HEK293 (cell line): ENCODE data around the gene PTP4A2.

Experiments
- BCL11A ChIP-seq: fragments of 450-650 bp; formaldehyde crosslinking; IDR thresholded peaks from 2 replicates; pipeline ENCODE4 v1.5.1; 2016; ENCODE audit warnings: low read depth, missing biosample characterization, missing genetic modification characterization
- HOXA7 ChIP-seq: sonication (generic); formaldehyde crosslinking; IDR thresholded peaks from 2 replicates; pipeline ENCODE4 v1.8.1; 2022; ENCODE audit warnings: missing genetic modification reagents, borderline replicate concordance
- HOXC10 ChIP-seq: sonication (generic); formaldehyde crosslinking; IDR thresholded peaks from 2 replicates; pipeline ENCODE4 v1.8.1; 2023; ENCODE audit warnings: mild to moderate bottlenecking, missing genetic modification reagents
- KLF7 ChIP-seq: fragments of 450-650 bp; formaldehyde crosslinking; IDR thresholded peaks from 2 replicates; pipeline ENCODE4 v1.5.1; 2016; ENCODE audit warnings: missing biosample characterization, missing genetic modification characterization, borderline replicate concordance
- MYNN ChIP-seq: fragments of 450-650 bp; formaldehyde crosslinking; IDR thresholded peaks from 2 replicates; pipeline ENCODE4 v1.5.1; 2016; ENCODE audit warnings: missing biosample characterization, missing genetic modification characterization, borderline replicate concordance
- ZBTB21 ChIP-seq: fragments of 450-650 bp; formaldehyde crosslinking; IDR thresholded peaks from 2 replicates; pipeline ENCODE4 v1.5.1; 2017; ENCODE audit warnings: missing biosample characterization, missing genetic modification characterization
- ZNF10 ChIP-seq: fragments of 450-650 bp; formaldehyde crosslinking; IDR thresholded peaks from 2 replicates; pipeline ENCODE4 v1.5.1; 2017; ENCODE audit warnings: missing biosample characterization, missing genetic modification characterization
- ZNF140 ChIP-seq: fragments of 450-650 bp; formaldehyde crosslinking; IDR thresholded peaks from 2 replicates; pipeline ENCODE4 v1.5.1; 2016; ENCODE audit warnings: missing biosample characterization, missing genetic modification characterization
- ZNF157 ChIP-seq: fragments of 450-650 bp; formaldehyde crosslinking; IDR thresholded peaks from 2 replicates; pipeline ENCODE4 v1.5.1; 2016; ENCODE audit warnings: missing biosample characterization, missing genetic modification characterization
- ZNF341 ChIP-seq: fragments of 450-650 bp; formaldehyde crosslinking; IDR thresholded peaks from 2 replicates; pipeline ENCODE4; 2016; ENCODE audit warnings: low read depth, missing biosample characterization, missing genetic modification characterization
- ZNF366 ChIP-seq: fragments of 450-650 bp; formaldehyde crosslinking; conservative IDR thresholded peaks from 2 replicates; pipeline ENCODE4 v1.5.1; 2016; ENCODE audit warnings: missing biosample characterization, missing genetic modification characterization
- ZNF433 ChIP-seq: fragments of 450-650 bp; formaldehyde crosslinking; IDR thresholded peaks from 2 replicates; pipeline ENCODE4 v1.5.1; 2016; ENCODE audit warnings: missing biosample characterization, missing genetic modification characterization, low read depth
- ZNF529 ChIP-seq: fragments of 450-650 bp; formaldehyde crosslinking; IDR thresholded peaks from 2 replicates; pipeline ENCODE4 v1.5.1; 2017; ENCODE audit warnings: missing genetic modification characterization, missing biosample characterization; ENCODE audit not compliant: insufficient replicate concordance
- ZNF548 ChIP-seq: fragments of 450-650 bp; formaldehyde crosslinking; IDR thresholded peaks from 2 replicates; pipeline ENCODE4 v1.5.1; 2016; ENCODE audit warnings: missing biosample characterization, missing genetic modification characterization
- ZNF596 ChIP-seq: fragments of 450-650 bp; IDR thresholded peaks from 2 replicates; pipeline ENCODE4 v1.5.0; 2018; ENCODE audit warnings: missing biosample characterization, mild to moderate bottlenecking, missing genetic modification characterization, moderate library complexity
- ZNF600 ChIP-seq: fragments of 450-650 bp; formaldehyde crosslinking; IDR thresholded peaks from 2 replicates; pipeline ENCODE4 v1.5.1; 2016; ENCODE audit warnings: missing biosample characterization, missing genetic modification characterization
- ZNF629 ChIP-seq: fragments of 450-650 bp; formaldehyde crosslinking; IDR thresholded peaks from 2 replicates; pipeline ENCODE4 v1.5.1; 2017; ENCODE audit warnings: missing biosample characterization, missing genetic modification characterization
- ZNF654 ChIP-seq: fragments of 450-650 bp; formaldehyde crosslinking; IDR thresholded peaks from 2 replicates; pipeline ENCODE4 v1.5.1; 2016; ENCODE audit warnings: low read depth, missing biosample characterization, missing genetic modification characterization
- ZNF701 ChIP-seq: fragments of 450-650 bp; formaldehyde crosslinking; IDR thresholded peaks from 2 replicates; pipeline ENCODE4 v1.5.1; 2016; ENCODE audit warnings: missing biosample characterization, missing genetic modification characterization
- ZNF747 ChIP-seq: fragments of 450-650 bp; formaldehyde crosslinking; IDR thresholded peaks from 2 replicates; pipeline ENCODE4 v1.5.1; 2016; ENCODE audit warnings: missing biosample characterization, missing genetic modification characterization
- ZNF76 ChIP-seq: fragments of 450-650 bp; formaldehyde crosslinking; IDR thresholded peaks from 2 replicates; pipeline ENCODE4; 2016; ENCODE audit warnings: low read depth, missing biosample characterization, missing genetic modification characterization, borderline replicate concordance
- ZNF768 ChIP-seq: fragments of 450-650 bp; formaldehyde crosslinking; IDR thresholded peaks from 2 replicates; pipeline ENCODE4 v1.5.1; 2018; ENCODE audit warnings: missing biosample characterization, mild to moderate bottlenecking, missing genetic modification characterization
- ZNF837 ChIP-seq: fragments of 450-650 bp; formaldehyde crosslinking; IDR thresholded peaks from 2 replicates; pipeline ENCODE4 v1.5.1; 2016; ENCODE audit warnings: missing biosample characterization, missing genetic modification characterization
- ZSCAN30 ChIP-seq: fragments of 450-650 bp; IDR thresholded peaks from 2 replicates; pipeline ENCODE4 v1.5.1; 2018; ENCODE audit warnings: missing biosample characterization, mild to moderate bottlenecking, missing genetic modification characterization, moderate library complexity
- TF ChIP-seq, protein P1 (sequence below): fragments of 450-650 bp; formaldehyde crosslinking; IDR thresholded peaks from 2 replicates; pipeline ENCODE4 v1.5.1; 2016; ENCODE audit warnings: missing biosample characterization, missing genetic modification characterization
- TF ChIP-seq, protein P2 (sequence below): fragments of 450-650 bp; IDR thresholded peaks from 2 replicates; pipeline ENCODE4 v1.5.1; 2018; ENCODE audit warnings: missing biosample characterization, missing genetic modification characterization
- TF ChIP-seq, protein P3 (sequence below): fragments of 450-650 bp; formaldehyde crosslinking; IDR thresholded peaks from 2 replicates; pipeline ENCODE4 v1.5.1; 2016; ENCODE audit warnings: missing biosample characterization, missing genetic modification characterization
- TF ChIP-seq, protein P4 (sequence below): fragments of 450-650 bp; formaldehyde crosslinking; conservative IDR thresholded peaks from 2 replicates; pipeline ENCODE4 v1.5.1; 2016; ENCODE audit warnings: low read depth, missing biosample characterization, missing genetic modification characterization

PTP4A2 gene

DNA sequence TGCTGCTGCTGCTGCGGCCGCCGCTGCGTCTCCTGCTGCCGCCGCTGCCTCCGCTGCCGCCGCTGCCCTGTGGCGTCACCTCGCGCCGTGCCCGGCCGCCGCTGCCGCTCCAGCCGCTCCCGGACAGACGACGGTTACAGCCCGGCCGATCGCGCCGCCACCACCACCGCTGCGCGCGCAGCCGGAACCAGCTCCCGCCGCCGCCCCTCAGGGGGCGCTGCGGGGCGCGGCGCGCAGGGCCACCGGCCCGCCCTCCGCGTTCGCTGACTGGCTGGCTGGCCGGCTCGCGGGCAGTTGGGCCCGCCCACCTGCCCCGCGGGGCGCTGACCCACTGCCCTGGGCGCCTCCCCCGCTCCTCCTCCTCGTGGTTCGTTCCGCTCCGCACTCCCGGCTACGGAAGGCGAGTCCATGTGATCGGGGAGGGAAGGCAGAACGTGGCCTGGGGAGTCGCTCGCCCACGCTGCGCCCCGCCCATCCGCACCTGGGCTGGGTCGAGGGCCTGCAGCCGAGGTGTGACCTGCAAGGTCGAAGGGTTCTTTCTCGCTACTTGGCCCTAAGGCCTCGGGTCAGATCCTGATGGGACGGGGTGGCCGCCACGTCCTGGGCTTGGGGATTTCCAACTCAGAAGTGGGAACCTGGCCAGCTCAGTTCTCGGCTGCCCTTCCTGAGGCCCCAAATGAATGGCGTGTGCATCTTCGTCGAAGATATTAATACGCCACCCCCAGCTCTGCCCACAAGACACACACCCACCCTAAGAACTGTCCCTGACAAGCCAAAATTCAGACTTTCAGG, at the start of gene PTP4A2 (continued):
- TF ChIP-seq, protein P1, sequence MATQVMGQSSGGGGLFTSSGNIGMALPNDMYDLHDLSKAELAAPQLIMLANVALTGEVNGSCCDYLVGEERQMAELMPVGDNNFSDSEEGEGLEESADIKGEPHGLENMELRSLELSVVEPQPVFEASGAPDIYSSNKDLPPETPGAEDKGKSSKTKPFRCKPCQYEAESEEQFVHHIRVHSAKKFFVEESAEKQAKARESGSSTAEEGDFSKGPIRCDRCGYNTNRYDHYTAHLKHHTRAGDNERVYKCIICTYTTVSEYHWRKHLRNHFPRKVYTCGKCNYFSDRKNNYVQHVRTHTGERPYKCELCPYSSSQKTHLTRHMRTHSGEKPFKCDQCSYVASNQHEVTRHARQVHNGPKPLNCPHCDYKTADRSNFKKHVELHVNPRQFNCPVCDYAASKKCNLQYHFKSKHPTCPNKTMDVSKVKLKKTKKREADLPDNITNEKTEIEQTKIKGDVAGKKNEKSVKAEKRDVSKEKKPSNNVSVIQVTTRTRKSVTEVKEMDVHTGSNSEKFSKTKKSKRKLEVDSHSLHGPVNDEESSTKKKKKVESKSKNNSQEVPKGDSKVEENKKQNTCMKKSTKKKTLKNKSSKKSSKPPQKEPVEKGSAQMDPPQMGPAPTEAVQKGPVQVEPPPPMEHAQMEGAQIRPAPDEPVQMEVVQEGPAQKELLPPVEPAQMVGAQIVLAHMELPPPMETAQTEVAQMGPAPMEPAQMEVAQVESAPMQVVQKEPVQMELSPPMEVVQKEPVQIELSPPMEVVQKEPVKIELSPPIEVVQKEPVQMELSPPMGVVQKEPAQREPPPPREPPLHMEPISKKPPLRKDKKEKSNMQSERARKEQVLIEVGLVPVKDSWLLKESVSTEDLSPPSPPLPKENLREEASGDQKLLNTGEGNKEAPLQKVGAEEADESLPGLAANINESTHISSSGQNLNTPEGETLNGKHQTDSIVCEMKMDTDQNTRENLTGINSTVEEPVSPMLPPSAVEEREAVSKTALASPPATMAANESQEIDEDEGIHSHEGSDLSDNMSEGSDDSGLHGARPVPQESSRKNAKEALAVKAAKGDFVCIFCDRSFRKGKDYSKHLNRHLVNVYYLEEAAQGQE, result no peak
- TF ChIP-seq KLF7 (tag by site-specific recombination) (peak; percentile 94; the same call in 1 of the 2 replicates), ZSCAN30 (tag by site-specific recombination) (peak; percentile 36; the same call in 1 of the 2 replicates), ZNF747 (tag by site-specific recombination) (no peak), ZNF837 (tag by site-specific recombination) (no peak), ZNF341 (tag by site-specific recombination) (peak; percentile 16; the same call in 1 of the 2 replicates), MYNN (tag by site-specific recombination) (no peak), BCL11A (tag by site-specific recombination) (peak; percentile 98), ZNF548 (tag by site-specific recombination) (no peak), HOXA7 (no peak), ZNF433 (tag by site-specific recombination) (no peak), ZNF76 (tag by site-specific recombination) (peak; percentile 70; the same call in 1 of the 2 replicates), ZNF366 (no peak), ZNF600 (peak; percentile 88), ZNF529 (tag by site-specific recombination) (no peak), ZNF701 (tag by site-specific recombination) (no peak), ZNF140 (no peak), ZNF629 (tag by site-specific recombination) (peak; percentile 56), ZBTB21 (tag by site-specific recombination) (no peak), ZNF10 (tag by site-specific recombination) (no peak), ZNF654 (no peak), ZNF596 (tag by site-specific recombination) (no peak), ZNF768 (tag by site-specific recombination) (no peak), ZNF157 (tag by site-specific recombination) (no peak), HOXC10 (no peak)
- TF ChIP-seq, protein P2, sequence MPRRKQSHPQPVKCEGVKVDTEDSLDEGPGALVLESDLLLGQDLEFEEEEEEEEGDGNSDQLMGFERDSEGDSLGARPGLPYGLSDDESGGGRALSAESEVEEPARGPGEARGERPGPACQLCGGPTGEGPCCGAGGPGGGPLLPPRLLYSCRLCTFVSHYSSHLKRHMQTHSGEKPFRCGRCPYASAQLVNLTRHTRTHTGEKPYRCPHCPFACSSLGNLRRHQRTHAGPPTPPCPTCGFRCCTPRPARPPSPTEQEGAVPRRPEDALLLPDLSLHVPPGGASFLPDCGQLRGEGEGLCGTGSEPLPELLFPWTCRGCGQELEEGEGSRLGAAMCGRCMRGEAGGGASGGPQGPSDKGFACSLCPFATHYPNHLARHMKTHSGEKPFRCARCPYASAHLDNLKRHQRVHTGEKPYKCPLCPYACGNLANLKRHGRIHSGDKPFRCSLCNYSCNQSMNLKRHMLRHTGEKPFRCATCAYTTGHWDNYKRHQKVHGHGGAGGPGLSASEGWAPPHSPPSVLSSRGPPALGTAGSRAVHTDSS, result no peak
- TF ChIP-seq, protein P3, sequence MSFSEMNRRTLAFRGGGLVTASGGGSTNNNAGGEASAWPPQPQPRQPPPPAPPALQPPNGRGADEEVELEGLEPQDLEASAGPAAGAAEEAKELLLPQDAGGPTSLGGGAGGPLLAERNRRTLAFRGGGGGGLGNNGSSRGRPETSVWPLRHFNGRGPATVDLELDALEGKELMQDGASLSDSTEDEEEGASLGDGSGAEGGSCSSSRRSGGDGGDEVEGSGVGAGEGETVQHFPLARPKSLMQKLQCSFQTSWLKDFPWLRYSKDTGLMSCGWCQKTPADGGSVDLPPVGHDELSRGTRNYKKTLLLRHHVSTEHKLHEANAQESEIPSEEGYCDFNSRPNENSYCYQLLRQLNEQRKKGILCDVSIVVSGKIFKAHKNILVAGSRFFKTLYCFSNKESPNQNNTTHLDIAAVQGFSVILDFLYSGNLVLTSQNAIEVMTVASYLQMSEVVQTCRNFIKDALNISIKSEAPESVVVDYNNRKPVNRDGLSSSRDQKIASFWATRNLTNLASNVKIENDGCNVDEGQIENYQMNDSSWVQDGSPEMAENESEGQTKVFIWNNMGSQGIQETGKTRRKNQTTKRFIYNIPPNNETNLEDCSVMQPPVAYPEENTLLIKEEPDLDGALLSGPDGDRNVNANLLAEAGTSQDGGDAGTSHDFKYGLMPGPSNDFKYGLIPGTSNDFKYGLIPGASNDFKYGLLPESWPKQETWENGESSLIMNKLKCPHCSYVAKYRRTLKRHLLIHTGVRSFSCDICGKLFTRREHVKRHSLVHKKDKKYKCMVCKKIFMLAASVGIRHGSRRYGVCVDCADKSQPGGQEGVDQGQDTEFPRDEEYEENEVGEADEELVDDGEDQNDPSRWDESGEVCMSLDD, result peak; percentile 93
- TF ChIP-seq, protein P4, sequence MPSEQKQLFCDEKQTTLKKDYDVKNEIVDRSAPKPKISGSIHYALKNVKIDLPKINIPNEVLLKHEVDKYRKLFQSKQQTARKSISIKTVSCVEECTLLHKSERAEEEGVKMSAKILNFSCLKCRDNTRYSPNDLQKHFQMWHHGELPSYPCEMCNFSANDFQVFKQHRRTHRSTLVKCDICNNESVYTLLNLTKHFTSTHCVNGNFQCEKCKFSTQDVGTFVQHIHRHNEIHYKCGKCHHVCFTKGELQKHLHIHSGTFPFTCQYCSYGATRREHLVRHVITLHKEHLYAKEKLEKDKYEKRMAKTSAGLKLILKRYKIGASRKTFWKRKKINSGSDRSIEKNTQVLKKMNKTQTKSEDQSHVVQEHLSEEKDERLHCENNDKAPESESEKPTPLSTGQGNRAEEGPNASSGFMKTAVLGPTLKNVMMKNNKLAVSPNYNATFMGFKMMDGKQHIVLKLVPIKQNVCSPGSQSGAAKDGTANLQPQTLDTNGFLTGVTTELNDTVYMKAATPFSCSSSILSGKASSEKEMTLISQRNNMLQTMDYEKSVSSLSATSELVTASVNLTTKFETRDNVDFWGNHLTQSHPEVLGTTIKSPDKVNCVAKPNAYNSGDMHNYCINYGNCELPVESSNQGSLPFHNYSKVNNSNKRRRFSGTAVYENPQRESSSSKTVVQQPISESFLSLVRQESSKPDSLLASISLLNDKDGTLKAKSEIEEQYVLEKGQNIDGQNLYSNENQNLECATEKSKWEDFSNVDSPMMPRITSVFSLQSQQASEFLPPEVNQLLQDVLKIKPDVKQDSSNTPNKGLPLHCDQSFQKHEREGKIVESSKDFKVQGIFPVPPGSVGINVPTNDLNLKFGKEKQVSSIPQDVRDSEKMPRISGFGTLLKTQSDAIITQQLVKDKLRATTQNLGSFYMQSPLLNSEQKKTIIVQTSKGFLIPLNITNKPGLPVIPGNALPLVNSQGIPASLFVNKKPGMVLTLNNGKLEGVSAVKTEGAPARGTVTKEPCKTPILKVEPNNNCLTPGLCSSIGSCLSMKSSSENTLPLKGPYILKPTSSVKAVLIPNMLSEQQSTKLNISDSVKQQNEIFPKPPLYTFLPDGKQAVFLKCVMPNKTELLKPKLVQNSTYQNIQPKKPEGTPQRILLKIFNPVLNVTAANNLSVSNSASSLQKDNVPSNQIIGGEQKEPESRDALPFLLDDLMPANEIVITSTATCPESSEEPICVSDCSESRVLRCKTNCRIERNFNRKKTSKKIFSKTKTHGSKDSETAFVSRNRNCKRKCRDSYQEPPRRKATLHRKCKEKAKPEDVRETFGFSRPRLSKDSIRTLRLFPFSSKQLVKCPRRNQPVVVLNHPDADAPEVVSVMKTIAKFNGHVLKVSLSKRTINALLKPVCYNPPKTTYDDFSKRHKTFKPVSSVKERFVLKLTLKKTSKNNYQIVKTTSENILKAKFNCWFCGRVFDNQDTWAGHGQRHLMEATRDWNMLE, result no peak
